Lower leg skin (tissue), 3 donors: Measurements from ENCODE around the gene TSPAN31.

ENCODE experiments used
- POLR2A ChIP-seq, 2 donors: fragments of 450-650 bp; IDR thresholded peaks; one replicate each; pipeline ENCODE4 v1.6.1; 2016 to 2017; ENCODE audit warnings: antibody characterized with exemption in 2 of 2, mild to moderate bottlenecking in 1 of 2, moderate library complexity in 1 of 2
- TF ChIP-seq, protein P1 (sequence below), 3 donors: fragments of 450-650 bp; IDR thresholded peaks; one replicate each; pipeline ENCODE4 v1.5.1; 2016; ENCODE audit warnings: antibody characterized with exemption in 3 of 3, mild to moderate bottlenecking in 3 of 3, moderate library complexity in 2 of 3

DNA sequence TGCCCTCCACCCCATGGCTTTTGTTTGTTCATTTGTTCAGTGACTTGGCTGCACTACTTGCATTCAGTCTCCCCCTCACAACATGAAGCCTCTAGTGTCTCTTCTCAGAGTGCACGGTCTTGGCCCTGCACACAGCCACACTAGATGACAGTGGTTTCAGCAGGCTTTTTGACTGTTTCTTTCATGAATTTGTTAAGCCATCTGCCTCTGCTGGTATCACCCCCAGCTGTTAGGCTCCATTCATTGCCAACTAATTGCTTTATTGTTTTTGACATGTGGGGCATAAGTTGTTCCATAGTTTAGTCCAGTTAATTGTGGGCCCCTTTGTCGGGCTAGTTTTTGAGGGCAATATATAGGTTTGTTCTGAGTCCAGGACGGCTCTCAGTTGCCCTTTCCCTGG, 32.1 kb upstream of the TSPAN31 start:
- TF ChIP-seq, protein P1, sequence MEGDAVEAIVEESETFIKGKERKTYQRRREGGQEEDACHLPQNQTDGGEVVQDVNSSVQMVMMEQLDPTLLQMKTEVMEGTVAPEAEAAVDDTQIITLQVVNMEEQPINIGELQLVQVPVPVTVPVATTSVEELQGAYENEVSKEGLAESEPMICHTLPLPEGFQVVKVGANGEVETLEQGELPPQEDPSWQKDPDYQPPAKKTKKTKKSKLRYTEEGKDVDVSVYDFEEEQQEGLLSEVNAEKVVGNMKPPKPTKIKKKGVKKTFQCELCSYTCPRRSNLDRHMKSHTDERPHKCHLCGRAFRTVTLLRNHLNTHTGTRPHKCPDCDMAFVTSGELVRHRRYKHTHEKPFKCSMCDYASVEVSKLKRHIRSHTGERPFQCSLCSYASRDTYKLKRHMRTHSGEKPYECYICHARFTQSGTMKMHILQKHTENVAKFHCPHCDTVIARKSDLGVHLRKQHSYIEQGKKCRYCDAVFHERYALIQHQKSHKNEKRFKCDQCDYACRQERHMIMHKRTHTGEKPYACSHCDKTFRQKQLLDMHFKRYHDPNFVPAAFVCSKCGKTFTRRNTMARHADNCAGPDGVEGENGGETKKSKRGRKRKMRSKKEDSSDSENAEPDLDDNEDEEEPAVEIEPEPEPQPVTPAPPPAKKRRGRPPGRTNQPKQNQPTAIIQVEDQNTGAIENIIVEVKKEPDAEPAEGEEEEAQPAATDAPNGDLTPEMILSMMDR (IDR thresholded peaks at IDR 0.05) = no peak
- TF ChIP-seq POLR2A (IDR thresholded peaks at IDR 0.05) = no peak
